Measurements from ENCODE around the gene ALDH3A1.
"Not testable (repeated sequence)": the region's sequence is repeated elsewhere in the genome, so short reads cannot be mapped to it uniquely, and the experiment has no call there.

Gene ALDH3A1

DNA sequence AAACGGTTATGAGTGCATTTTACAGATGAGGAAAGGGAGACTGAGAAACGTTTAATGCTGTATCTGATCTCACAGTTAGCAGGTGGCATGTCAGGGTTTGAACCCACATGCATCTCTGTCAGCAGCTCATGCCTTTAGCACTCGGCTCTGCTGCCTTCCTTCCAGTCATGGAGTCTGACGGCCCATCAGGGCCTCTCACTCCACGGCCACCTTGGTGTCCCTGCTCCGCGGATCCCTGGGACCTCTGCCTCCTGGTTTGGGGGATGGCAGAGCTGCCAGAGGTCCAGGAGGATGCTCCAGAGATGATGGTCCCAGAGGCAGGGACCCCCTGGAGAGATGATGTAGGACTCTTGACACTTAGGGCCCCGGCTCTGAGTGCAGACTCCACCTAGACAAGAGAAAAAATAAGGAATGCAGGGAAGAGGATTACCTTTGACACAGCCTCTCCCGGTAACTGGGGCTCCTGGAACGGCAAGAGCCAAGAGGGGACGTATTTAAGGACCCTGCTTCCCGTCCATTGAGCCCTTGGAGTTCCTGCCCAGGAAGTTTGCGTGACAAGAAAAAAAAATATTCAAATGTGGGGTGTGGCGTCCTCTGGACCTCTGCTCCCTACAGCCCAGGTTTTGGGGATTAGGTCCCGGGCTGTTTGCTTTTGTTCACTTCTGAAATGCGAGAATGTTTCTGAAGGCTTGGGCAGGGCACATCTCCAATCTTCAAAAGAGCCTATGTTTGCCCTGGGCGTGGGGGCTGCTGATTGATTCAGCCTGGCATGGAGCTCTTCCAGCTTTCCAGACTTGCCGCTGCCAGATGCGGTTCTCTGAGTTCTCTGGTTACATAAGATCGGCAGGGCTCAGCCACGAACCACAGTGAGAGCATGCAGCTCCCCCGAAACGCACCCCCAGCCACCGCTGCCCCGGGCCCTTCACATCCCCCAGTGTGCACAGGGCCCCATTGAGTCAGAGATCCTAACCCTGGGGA lies at the start of gene ALDH3A1:
ALDH3A1 (minus strand) TSS at position 470 of the 978 bp plus-strand sequence. CDS start 3,169 bp downstream, outside the sequence.
- DNase-seq, result peak in 1 of 2 experiments; percentile 36

GRCh38 chr17:19796457-19796856 lies 48.4 kb upstream of the ALDH3A1 start:
- DNase-seq, result no peak

DNA sequence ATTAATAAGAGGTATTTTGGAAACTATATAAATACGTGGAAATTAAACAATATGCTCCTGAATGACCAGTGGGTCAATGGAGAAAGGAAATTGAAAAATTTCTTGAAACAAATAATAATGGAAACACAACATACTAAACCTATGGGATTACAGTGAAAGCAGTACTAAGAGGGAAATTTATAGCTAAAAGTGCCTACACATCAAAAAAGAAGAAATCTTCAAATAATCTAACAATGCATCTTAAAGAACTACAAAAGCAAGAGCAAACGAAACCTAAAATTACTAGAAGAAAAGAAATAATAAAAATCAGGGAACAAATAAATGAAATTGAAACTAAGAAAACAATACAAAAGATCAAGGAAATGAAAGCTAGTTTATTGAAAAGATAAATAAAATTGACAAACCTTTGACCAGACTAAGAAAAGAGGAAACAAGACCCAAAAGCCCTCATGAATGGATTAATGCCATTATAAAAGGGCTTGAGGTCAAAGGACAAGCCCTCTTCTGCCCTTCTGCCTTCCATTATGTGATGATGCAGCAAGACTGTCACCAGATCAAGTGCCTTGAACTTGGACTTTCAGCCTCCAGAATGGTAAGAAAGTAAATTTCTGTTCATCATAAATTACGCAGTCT lies 43.9 kb upstream of the ALDH3A1 start:
- DNase-seq, result no peak

- peak; percentile 65 to 81 for DNase-seq
These were observed 39.7 kb upstream of the ALDH3A1 start for GRCh38 chr17:19787733-19788357.

- DNase-seq, result no peak
These were observed 37.8 kb upstream of the ALDH3A1 start for GRCh38 chr17:19785854-19786253.

DNA sequence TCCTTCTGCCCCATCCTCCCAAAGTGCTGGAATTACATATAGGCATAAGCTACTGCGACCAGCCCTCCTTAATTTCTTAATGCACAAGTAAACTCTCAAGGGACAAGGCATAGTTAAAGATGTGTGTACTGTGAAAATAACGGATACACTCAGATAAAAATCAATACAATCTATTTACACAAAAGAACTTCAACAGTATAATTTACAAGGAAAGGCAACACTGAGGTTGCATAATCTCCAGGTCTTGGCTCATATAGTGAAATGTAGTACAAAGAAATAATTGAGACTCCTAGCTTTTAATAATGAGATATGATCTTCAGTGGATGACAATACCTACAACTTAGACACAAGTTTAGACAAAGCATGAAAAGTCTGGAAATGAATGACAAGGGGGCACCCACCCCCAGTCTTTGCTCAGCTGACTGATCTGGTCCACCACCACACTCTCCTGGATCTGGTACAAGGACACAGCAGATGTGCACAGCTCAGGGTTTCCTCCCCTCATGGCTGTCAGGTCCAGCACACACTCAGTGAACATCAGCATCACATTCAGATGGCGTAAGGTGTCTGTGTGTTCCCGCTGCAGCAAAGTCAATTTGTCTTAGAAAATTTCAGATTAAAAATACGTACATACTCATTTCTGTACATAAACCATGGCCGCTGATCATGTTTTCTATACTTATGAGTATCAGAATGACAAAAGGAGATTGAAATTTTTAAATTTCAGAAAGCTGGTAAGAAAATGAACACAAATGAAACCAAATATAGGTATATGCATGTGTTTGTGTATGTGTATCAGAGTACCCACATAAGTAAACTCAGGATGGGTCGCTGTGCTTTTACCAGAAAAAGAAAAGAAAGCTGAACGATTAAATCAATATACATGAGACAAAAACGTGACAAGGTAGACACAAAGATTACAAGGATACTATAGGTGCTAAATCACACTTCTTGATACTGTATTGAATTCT lies 33.7 kb upstream of the ALDH3A1 start:
- no peak for DNase-seq

- DNase-seq, result no peak
These were observed 32.7 kb upstream of the ALDH3A1 start for GRCh38 chr17:19780846-19781245.

DNA sequence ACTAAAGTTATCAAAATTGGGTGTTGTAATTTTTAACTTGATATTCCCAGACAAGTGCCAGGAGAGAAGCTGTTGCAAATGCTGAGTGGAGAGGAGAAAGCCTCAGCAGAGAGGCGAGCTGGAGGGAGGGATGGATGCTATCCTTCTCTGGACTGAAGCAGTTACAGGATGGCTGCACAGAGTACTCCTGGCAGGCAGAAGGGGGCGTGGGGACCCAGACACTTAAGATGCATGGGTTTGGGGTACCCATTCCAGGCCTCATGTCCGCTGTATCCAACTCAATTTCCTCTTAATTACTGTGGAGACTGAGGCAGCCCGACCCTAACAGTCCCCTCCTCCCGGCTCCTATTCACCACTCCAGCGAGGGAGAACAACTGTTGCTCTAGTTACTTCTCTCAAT lies 25.4 kb upstream of the ALDH3A1 start:
- no peak for DNase-seq

- DNase-seq, result no peak
These were observed 24.0 kb upstream of the ALDH3A1 start for GRCh38 chr17:19771971-19772630.

DNA sequence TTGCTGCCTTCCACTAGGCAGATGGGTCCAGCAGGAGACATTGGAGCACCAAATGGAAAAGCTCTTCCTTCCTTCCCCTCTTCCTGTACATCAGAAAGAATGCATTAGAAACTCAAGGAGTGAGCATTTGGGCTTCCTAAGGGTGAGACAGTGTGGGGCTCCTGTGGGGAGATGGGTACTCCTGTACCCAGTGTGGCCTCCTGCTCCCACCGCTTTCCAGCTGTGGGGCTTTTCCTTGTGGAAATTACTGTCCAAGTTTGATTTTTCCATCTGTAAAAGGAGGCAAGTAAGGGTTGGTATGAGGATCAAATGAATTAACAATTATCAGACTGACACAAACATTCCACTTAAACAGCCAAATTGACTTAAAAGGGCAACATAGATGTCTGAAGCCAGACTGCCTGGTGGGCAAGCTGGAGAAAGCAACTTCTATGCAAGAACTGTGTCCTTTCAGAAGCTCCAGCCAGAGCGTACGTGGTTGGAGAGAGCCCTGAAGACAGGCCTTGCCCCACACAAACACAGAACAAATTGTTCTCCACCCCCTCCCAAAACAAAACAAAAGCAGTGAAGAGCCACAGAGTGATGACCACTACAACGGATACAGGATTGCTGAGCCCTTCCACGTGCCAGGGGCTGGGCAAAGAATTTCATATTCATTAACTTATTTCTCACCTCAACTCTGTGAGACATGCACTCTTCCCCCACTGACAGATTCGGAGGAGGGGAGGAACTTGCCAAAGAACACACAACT lies 23.1 kb upstream of the ALDH3A1 start:
- no peak for DNase-seq

DNA sequence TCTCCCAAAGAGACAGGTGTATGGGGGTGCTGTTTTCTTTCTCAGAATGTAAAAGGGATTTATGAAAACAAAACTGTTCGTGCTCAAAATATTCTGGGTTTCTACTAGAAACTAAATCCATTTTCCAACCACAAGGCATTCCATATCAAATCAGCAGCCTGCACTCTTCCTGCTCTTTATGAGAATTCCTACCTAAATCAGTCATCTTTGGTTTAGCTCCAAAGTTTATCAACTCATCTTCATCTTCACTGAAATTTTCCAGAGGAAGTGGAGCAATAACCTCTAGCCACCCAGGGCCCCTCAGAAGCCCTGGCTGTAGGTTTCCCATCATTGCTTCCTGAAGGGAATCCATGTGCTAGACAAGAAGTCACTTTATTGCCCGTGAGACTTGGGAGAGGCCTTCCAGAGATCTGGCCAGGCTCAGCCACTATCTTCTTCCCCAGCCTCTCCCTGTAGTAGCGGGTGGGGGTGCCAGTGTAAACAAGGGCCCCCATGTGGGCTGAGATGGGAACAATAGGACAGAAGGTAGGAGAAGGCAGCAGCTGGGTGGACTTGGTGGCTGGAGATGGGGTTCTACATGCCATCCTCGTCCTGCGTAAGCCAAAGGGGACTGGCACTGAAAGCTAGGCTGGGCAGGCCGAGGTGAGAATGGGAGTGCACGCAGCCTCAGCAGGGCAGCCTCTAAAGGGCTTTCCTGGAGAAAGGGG lies 22.0 kb upstream of the ALDH3A1 start:
- DNase-seq, result no peak

DNA sequence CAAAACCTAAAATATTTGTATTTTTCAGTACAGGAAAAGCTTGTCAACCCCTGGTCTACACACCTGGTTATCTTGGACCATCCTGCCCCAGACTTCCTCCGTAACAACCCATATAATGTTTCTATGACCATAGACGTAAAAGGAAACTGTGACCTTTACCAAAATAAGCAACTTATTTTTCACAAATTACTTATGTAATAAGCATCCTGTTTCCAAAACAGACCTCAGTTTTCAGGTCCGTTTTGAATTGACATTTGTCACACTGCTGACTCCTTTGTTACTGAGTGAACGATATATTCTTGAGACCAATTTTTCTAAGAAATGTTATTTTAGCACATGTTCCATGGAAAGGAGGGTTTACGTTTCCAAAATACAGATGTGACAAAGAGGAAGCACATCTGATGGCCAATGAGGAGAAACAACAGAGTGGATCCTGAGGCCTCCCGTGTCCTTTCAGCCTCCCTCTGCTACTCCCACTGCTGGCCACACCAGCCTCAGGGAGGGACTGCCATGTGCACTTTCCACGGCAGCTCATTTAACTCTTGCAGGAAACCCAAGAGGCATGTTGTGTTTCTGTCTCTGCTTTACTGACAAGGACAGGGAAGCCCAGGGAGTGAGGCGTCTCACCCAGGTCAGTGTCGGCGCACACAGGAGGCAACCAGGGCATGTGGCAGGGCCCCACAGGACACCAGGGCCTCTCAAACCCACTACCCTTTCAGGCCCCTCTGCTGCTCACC lies 20.1 kb upstream of the ALDH3A1 start:
- no peak for DNase-seq

- peak; percentile 40 to 79 for DNase-seq
These were observed 18.5 kb upstream of the ALDH3A1 start for GRCh38 chr17:19766421-19767270.

DNA sequence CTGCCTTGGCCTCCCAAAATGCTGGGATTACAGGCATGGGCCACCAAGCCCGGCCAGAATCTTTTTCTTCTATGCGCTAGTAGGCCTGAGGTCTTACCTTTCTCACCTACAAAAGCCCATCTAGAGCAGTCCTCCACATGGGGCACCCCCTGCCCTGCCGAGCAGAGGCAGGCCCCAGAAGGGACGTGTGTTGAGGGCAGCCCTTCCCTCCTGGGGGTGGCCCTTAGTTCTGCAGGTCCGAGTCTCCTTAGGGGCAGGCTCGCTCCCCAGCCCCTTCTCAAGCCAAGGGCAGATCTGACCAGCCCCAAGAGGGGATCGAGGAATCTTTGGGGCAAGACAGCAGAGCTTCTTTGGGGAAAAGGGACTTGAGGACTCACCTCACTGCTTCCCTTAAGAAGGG lies 17.9 kb upstream of the ALDH3A1 start:
- no peak for DNase-seq

- DNase-seq, result not testable (repeated sequence)
These were observed 15.9 kb upstream of the ALDH3A1 start for GRCh38 chr17:19763991-19764390.

GRCh38 chr17:19763416-19763815 lies 15.3 kb upstream of the ALDH3A1 start:
- DNase-seq, result no peak

- peak; percentile 52 to 70 for DNase-seq
These were observed 14.4 kb upstream of the ALDH3A1 start for GRCh38 chr17:19762515-19762961.

GRCh38 chr17:19760746-19761145 lies 12.6 kb upstream of the ALDH3A1 start:
- no peak for DNase-seq
